HK-2 (cell line): ENCODE measurements around the gene AKAP8.

ENCODE experiments used
- DNase-seq: peaks from one replicate; pipeline ENCODE4 v3.0.0-alpha.2; 2018; ENCODE audit not compliant: unreplicated experiment

AKAP8 gene

DNA sequence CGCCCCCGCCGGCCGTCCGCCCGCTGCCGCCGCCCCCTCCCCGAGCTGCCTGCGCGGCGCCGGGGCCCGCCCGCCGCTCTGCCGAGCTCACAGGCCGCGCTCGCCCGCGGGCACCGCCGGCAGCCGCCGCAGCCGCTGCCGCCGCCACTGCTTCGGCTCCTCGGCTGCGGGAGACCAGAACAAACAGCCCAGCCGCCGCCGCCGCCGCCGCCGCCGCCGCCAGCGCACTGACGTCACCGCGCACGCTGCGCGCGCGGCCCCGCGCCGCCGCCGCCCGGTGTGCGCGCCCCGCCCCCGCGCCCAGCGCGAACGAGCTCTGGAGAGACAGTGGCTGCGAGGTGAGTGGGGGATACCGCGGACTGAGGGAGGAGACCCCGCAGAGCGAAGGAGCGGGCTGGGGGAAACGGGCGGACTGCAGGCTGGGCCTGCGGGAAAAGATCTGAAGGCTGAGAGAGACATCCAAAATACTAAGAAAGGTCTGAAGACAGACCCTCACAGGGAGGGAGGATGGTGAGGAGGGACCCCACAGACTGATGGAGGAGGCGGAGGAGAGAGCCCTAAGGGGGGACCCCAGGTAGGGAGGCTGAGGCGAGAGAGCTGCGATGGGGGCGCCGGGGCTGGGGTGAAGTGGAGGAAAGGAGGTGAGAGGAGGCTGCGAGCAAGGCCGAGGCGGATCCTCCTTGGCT lies 47.1 kb downstream of the AKAP8 start, which contains the start of gene BRD4:
Gene BRD4, minus strand, starts transcription at position 229 of the 686 bp plus-strand sequence. CDS start 59,440 bp downstream, outside the sequence.
- peak; percentile 70 for DNase-seq

DNA sequence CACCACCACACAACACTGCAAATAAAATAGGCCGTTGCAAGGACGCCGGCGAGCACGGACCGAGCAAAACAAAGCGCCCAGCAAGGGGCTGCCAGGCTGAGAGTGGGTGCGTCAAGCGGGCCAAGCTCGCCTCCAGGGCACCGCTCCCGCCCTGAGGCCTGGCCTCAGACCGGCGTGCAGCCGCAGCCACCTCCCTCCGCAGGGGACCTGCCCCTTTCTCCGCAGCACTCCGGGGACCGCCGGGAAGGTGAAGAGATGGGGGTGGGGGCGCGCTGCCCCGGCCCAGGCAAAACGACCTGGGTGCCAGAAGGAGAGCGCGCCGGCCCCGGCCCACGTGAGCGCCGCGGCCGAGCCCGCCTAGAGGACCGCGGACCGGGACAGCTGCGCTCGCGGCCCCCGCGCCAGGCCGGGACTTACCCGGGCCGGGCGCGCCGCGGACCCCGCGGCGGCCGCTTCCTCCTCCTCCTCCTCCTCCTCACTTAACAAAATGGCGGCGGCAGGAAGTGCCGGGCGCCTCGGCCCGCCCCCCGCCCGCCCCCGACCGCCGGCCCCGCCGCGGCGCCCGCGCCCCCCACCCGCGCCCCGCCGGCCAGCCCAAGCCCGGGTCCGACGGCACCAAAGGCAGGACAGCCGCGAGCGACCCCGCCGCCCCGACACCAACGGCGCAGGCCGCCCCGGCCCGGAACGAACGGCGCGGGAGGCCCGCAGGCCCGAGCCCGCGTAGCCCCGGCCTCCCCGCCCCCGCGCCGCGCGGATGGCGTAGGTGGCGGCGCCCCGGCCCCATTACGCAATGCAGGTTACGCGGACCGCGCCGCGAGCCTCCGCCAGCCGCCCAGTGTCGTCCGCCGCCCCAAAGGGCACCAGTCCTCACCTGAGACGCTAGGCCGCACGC lies 47.9 kb downstream of the AKAP8 start:
- DNase-seq, result peak; percentile 52

- no peak for DNase-seq
Observed at GRCh38 chr19:15330801-15331418, 48.7 kb downstream of the AKAP8 start.

DNA sequence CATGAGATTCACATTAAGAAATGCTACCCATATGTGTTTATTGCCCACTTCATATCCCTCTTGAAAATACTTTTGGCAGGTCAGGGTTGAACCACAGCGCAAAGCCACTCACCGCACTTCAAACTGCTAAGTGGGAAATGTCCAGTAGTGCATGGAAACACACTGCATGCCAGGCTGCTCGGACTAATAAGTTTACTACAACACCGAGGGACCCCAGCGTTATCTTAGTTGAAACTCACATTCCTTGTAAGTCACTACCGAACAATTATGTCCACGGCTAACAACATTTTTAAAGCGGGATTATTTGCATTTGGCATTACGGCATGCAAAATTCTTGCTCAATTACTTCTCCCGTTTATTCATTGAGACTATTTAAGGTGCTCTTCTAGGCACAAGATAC lies 51.3 kb downstream of the AKAP8 start:
- no peak for DNase-seq

GRCh38 chr19:15324791-15325519 lies 54.6 kb downstream of the AKAP8 start:
- DNase-seq, result no peak

DNA sequence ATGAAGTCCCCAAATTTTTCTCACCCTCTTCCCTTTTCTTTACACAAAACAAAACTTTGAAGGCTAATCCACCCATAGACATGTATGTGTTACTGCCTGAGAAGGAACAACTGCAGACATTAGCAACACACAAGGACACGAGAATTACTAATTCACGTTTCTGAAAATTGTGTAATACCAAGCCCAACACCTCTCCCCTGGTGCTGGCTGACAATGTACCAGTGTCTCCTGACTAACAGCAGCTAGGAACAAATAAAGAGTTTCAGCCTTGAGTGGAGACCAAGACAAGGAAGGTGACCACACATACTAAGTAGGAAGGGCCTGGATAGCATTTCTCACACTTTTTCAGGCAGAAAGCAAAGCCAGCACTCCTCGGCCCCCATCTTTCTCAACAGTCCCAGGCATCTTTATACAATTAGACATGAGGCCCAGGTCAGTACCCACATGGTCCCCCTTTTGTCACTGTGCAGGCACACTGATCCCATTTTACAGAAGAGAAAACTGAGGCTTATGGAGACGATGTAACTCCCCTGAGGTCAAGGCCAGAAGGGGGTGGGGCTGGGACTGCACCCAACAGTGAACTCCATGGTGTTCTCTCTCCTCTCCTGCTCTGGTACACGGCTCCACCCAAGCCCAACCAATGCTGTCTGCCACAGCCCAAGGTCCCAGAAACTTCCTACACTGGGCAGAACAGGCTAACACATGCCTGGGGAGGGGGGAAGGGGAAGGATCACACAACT lies 55.9 kb downstream of the AKAP8 start:
- no peak for DNase-seq

GRCh38 chr19:15321739-15322138 lies 57.8 kb downstream of the AKAP8 start:
- DNase-seq, result no peak

- no peak for DNase-seq
Observed at GRCh38 chr19:15320116-15320515, 59.5 kb downstream of the AKAP8 start.

- no peak for DNase-seq
Observed at GRCh38 chr19:15318241-15318691, 61.3 kb downstream of the AKAP8 start.

- DNase-seq, result no peak
Observed at GRCh38 chr19:15317392-15318071, 62.1 kb downstream of the AKAP8 start.

GRCh38 chr19:15316498-15316897 lies 63.1 kb downstream of the AKAP8 start:
- DNase-seq, result no peak

DNA sequence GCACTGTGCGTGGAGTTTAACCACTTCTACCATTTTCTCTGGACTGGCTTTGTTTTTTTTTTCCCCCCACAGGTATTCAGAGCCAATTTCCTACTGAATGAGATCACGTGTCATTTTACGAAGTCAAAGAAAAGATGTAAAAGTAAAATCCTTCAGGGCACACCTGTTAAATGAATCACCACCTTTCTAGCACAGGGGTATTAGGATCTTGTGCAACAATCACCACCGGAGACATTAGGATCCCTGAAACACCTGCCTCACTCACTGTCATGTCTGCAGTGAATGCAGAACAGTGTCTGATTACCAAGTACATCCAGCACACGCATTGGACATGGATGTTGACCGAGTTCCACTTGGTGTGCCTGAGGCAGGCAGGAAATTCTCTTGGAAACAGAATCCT lies 64.5 kb downstream of the AKAP8 start:
- DNase-seq, result no peak

DNA sequence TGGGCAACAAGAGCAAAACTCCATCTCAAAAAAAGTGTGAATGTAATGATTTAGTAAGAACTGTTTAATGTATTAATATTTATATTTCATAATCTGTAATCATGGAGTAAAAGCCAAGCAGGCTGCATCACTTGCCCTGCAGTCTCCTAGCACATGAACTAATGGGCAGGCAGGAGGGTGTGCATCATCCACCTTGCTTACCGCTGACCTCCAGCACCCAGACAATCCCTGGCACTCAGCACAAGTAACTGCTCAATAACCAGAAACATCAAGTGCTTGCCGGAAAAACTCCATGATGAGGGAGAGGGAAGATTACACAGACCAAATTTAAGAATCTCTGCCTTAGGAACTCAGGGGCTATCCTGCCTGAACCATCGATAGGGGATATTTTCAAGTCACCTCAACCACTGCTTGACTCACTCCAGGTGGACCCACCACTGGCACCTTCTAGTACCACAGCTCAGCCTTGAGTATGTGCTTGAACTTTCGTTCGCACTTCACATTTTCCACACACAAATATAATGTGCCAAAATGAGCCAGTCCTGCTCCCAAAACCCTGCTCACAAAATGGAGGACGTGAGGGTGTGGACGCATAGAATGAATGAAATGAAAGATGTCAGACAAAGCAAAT lies 65.8 kb downstream of the AKAP8 start:
- no peak for DNase-seq

DNA sequence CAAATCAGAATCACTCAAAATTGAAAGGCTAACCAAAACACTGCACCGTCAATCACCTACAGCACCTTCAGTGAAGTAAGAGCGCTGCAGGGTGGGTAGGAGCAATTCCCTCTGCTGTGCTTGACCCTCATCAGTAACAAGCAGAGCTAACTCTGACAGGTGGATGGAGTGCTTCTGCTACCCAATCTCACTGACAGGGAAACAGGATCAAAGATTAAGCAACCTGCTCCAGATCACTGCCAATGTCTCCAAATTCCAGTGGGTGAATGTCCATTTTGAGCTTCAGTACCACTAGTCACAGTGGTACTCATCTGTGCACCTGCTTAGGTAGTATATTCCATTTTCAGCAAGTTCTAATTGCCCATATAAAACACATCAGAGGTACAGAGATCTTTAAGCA lies 72.4 kb downstream of the AKAP8 start:
- no peak for DNase-seq

DNA sequence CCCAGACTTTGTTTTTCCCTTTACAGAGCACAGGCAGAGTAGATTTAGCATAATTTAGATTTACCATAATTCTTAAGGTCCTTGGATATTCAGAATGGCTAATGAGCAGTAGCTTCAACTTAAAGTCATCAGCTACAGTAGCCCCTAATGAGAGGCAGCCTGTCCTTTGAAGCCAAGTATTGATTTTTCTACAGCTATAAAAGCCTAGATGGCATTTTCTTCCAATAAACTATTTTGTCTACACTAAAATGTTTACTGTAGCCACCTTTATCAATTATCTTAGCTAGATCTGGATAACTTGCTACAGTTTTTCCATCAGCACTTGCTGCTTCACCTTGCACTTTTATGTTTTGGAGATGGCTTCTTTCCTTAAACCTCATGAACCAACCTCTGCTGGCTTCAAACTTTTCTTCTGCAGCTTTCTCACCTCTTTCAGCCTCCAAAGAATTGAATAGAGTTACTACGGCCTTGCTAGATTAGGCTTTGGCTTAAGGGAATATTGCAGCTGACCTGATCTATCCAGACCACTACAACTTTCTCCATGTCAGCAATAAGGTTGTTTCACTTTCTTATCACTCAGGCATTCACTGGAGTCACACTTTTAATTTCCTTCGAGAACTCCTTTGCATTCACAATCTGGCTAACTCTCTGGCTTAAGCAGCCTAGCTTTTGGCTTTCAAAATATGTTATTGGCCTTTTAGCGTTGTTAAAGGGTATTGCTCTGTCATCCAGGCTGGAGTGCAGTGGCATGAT lies 73.8 kb downstream of the AKAP8 start:
- DNase-seq, result no peak

GRCh38 chr19:15304140-15304705 lies 75.4 kb downstream of the AKAP8 start:
- DNase-seq, result no peak
